Lower lobe of right lung (tissue), 2 donors: ENCODE results near the gene GCH1. TPM values are rescaled to one million over a fixed set of nuclear protein-coding genes. Genes with fewer than 3 reads are reported as not detected.
A peak's percentile ranks its signal among the peaks of the same experiment; 100 is the strongest.

Source experiments
- ATAC-seq, 2 donors: fragments of 200-7000 bp; cut with Tn5 transposase; one replicate each; pipeline ENCODE4 v1.9.1; 2020 to 2022; ENCODE audit warnings: mild to moderate bottlenecking in 2 of 2, moderate library complexity in 2 of 2
- DNase-seq: peaks from one replicate; pipeline ENCODE4 v3.0.0-alpha.2; 2020
- H3K27ac ChIP-seq: fragments of 200-600 bp; one replicate; pipeline ENCODE4 v1.8.0; 2022
- H3K27me3 ChIP-seq: fragments of 200-600 bp; one replicate; pipeline ENCODE4 v1.8.0; 2022; ENCODE audit warnings: low read depth
- H3K36me3 ChIP-seq: fragments of 200-600 bp; one replicate; pipeline ENCODE4 v1.8.0; 2022; ENCODE audit warnings: mild to moderate bottlenecking
- H3K4me1 ChIP-seq: fragments of 200-600 bp; one replicate; pipeline ENCODE4 v1.8.0; 2022
- H3K4me3 ChIP-seq: fragments of 200-600 bp; one replicate; pipeline ENCODE4 v1.8.0; 2022; ENCODE audit warnings: mild to moderate bottlenecking
- H3K9me3 ChIP-seq: fragments of 200-600 bp; one replicate; pipeline ENCODE4 v1.8.0; 2022
- intact Hi-C: fragments of 100-400 bp; cut with DNase I; formaldehyde crosslinking; loops from one replicate; pipeline ENCODE4 v1.11.0; 2022
- total RNA-seq: library from RNA; stranded (reverse); fragmentation: NEBNext Ultra II Directional; extraction: Animal tissue kit (Norgen Biotek cat#: 25700); gene quantifications from one replicate; pipeline ENCODE4 v1.2.1, GENCODE V29; 2021
- TF ChIP-seq, protein P1 (sequence below): fragments of 200-600 bp; IDR thresholded peaks from one replicate; pipeline ENCODE4 v1.8.0; 2022; ENCODE audit warnings: antibody characterized with exemption, mild to moderate bottlenecking
- donor health status: DM: no; HTN: yes; CAD: no; lungs with severe emphysema.

The GCH1 gene
- total RNA-seq, 1 donor from 2014 or later: 12.7 TPM

DNA sequence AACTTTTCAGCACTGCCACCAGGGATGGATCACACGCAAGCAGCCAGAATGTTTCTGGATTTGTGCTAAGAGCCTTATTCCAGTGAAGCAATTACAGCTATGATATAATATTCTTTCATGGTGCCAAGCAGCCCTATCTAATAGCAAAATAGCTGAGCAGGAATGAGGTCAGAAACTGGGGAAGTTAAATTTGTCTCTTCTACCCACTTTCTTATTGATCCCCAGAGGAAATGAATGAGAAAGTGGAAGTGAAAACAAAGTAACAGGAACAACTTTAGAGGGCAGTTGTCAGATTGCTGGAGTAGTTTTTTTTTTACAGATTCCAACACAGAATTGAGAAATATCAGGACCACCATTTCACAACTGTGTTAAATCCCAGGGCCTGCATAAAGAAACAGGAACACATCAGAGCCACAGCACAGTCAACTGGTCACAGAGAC, 44.8 kb downstream of the GCH1 start:
- intact Hi-C loops: no loop called here
- H3K36me3 ChIP-seq: no peaks in the 10 kb centered on the region
- H3K27me3 ChIP-seq: no peaks in the 10 kb centered on the region
- H3K9me3 ChIP-seq: no peaks in the 10 kb centered on the region
- ATAC-seq: peak; percentile 77 to 85
- no peak for DNase-seq
- peak overlapping the region; percentile 18 for H3K27ac ChIP-seq
- no peaks in the 10 kb centered on the region for H3K4me1 ChIP-seq
- no peak overlapping the region for H3K4me3 ChIP-seq
- TF ChIP-seq, protein P1, sequence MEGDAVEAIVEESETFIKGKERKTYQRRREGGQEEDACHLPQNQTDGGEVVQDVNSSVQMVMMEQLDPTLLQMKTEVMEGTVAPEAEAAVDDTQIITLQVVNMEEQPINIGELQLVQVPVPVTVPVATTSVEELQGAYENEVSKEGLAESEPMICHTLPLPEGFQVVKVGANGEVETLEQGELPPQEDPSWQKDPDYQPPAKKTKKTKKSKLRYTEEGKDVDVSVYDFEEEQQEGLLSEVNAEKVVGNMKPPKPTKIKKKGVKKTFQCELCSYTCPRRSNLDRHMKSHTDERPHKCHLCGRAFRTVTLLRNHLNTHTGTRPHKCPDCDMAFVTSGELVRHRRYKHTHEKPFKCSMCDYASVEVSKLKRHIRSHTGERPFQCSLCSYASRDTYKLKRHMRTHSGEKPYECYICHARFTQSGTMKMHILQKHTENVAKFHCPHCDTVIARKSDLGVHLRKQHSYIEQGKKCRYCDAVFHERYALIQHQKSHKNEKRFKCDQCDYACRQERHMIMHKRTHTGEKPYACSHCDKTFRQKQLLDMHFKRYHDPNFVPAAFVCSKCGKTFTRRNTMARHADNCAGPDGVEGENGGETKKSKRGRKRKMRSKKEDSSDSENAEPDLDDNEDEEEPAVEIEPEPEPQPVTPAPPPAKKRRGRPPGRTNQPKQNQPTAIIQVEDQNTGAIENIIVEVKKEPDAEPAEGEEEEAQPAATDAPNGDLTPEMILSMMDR: no peak

DNA sequence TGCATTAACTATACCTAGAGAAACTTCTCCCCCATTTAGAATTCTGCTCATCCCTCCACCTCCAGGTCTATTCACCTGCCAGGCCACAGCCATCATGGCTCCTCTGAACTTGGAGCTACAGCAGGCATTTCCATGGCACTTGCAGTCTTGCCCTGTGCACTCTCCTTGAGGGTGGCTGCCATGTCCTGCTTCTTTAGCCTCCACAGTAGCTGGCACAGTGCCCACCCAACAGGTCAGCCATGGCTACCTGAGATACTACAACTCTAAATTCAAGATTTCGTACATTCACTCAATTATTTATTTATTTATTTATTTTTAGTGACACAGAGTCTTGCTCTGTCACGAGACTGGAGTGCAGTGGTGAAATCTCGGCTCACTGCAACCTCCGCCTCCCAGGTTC, 46.5 kb downstream of the GCH1 start:
- TF ChIP-seq, protein P1: no peak
- Histone ChIP-seq H3K27me3 (no peaks in the 10 kb centered on the region), H3K4me1 (no peaks in the 10 kb centered on the region), H3K27ac (no peak overlapping the region), H3K4me3 (no peak overlapping the region), H3K9me3 (no peaks in the 10 kb centered on the region), H3K36me3 (no peaks in the 10 kb centered on the region)
- ATAC-seq (no peak), DNase-seq (no peak)
- intact Hi-C loops: no loop called here

DNA sequence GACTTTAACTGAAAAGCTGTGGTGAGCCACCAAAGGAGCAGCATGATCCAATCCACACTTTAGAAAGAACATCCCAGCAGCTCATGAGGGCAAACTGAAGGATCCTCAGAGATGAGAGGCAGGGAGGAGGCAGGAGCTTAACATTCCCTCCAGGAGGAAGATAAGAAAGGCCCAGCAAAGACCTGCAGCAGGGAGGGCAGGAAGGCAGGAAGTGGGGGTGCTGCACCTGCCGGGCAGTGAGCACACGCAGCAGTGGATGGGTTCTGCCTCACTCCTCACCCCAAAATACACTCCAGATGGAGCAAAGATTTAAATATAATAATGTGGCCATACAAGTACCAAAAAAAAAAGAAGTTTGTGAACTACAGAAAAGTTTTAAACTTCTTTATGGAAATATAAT, 48.4 kb downstream of the GCH1 start:
- TF ChIP-seq, protein P1: no peak
- Histone ChIP-seq H3K9me3 (no peaks in the 10 kb centered on the region), H3K27me3 (no peaks in the 10 kb centered on the region), H3K4me3 (no peak overlapping the region), H3K27ac (no peak overlapping the region), H3K4me1 (no peaks in the 10 kb centered on the region), H3K36me3 (no peaks in the 10 kb centered on the region)
- intact Hi-C loops: no loop called here
- no peak for DNase-seq
- ATAC-seq: peak in 1 of 2 donors; percentile 58

- H3K27me3 ChIP-seq: no peaks in the 10 kb centered on the region
- DNase-seq (no peak), ATAC-seq (no peak)
- H3K4me3 ChIP-seq: no peak overlapping the region
- H3K4me1 ChIP-seq: no peaks in the 10 kb centered on the region
- intact Hi-C loops: no loop called here
- H3K36me3 ChIP-seq: no peaks in the 10 kb centered on the region
- no peak overlapping the region for H3K27ac ChIP-seq
- TF ChIP-seq, protein P1: no peak
- H3K9me3 ChIP-seq: no peaks in the 10 kb centered on the region
Observed at GRCh38 chr14:54853339-54853738, 49.3 kb downstream of the GCH1 start.

GRCh38 chr14:54852215-54852614, 50.4 kb downstream of the GCH1 start:
- Histone ChIP-seq H3K27ac (no peak overlapping the region), H3K4me1 (no peaks in the 10 kb centered on the region), H3K36me3 (no peaks in the 10 kb centered on the region), H3K4me3 (no peak overlapping the region), H3K9me3 (no peaks in the 10 kb centered on the region), H3K27me3 (no peaks in the 10 kb centered on the region)
- DNase-seq (no peak), ATAC-seq (no peak)
- intact Hi-C loops: no loop called here
- TF ChIP-seq, protein P1: no peak

- Histone ChIP-seq H3K4me1 (no peaks in the 10 kb centered on the region), H3K27ac (no peak overlapping the region), H3K4me3 (no peak overlapping the region), H3K9me3 (no peaks in the 10 kb centered on the region), H3K27me3 (no peaks in the 10 kb centered on the region), H3K36me3 (no peaks in the 10 kb centered on the region)
- DNase-seq (no peak), ATAC-seq (no peak)
- intact Hi-C loops: no loop called here
- TF ChIP-seq, protein P1: no peak
Observed at GRCh38 chr14:54848910-54849309, 53.7 kb downstream of the GCH1 start.
